IPS DF 6.9 (cell line): ENCODE results near the gene UBE2L3.
"Not testable (repeated sequence)": the region's sequence is repeated elsewhere in the genome, so short reads cannot be mapped to it uniquely, and the experiment has no call there.

Source experiments
- DNase-seq: peaks from one replicate; pipeline ENCODE4 v3.0.0-alpha.2; 2013; ENCODE audit warnings: low read depth, low spot score
- H3K27ac ChIP-seq: one replicate; pipeline ENCODE4 v1.5.1; 2013; ENCODE audit warnings: low read length, control low read depth
- H3K27me3 ChIP-seq: 2 replicates; pipeline ENCODE4 v1.6.1; 2013; ENCODE audit warnings: mild to moderate bottlenecking, low read length; ENCODE audit not compliant: control insufficient read depth, insufficient read depth
- H3K36me3 ChIP-seq: 2 replicates; pipeline ENCODE4 v1.6.1; 2013; ENCODE audit warnings: low read length; ENCODE audit not compliant: control insufficient read depth, insufficient read depth
- H3K4me1 ChIP-seq: 2 replicates; pipeline ENCODE4 v1.6.1; 2013; ENCODE audit warnings: low read length; ENCODE audit not compliant: control insufficient read depth, insufficient read depth
- H3K4me3 ChIP-seq: 2 replicates; pipeline ENCODE4 v1.5.1; 2013; ENCODE audit warnings: mild to moderate bottlenecking, low read length
- H3K9me3 ChIP-seq: 2 replicates; pipeline ENCODE4 v1.6.1; 2013; ENCODE audit warnings: low read length, inconsistent platforms; ENCODE audit not compliant: control insufficient read depth, insufficient read depth
- WGBS: extraction: QIAGEN DNeasy Blood & Tissue Kit; methylation state at CpG from one replicate; pipeline ENCODE4 v1.1.7; 2013; ENCODE audit warnings: mixed read lengths, missing lambda C conversion rate; ENCODE audit not compliant: insufficient read length, insufficient coverage; 5-methylcytosine and 5-hydroxymethylcytosine counted together

The UBE2L3 gene

DNA sequence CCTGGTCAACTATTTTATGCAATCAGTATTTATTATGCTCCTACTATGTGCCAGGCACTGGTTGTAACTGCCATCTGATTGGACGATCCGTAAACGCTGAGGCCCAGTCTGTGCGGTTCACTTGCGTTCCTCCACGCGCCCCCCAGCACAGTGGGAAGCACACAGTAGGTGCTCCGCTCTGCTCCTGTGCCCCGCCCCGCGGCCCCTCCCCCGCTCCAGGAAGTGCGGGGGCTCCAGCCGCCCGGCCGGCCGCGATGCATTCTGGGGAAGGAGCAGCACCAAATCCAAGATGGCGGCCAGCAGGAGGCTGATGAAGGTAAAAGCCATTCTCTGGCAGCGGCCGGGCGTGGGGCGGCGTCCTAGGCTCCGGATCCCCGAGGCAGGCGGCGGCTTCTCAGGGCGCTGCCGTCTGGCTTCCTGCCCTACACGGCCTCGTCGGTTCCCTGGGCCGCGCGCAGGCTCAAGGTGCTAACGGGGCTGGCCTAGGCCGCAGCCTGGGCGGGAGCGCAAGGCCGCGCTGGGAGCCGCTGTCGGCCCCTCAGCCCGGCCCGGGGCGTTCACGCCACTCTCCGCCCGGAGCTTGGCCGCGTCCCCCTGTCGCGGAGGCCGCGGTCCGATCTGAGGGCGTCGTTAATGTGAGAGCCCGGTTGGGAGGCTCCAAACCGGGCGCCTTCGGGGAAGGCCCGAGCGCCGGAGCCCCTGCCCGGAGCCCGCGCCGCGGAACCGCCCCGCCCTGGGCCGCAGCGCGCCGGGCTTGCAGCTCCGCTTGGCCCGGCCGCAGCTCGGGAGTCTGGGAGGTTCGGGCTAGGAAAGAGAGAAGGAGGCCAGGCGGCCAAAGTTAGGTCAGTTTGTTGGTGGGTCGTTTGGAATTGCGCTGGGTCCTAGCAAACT, at the start of gene UBE2L3:
TSS of gene UBE2L3 (plus strand) at position 259 of the 891 bp plus-strand sequence. CDS start at position 290, 31 bp downstream.
- peak; percentile 47 for DNase-seq
- H3K4me1 ChIP-seq, result no peaks in the 10 kb centered on the region
- WGBS, result no CpG with 5 or more reads among the region's 85 CpGs

DNA sequence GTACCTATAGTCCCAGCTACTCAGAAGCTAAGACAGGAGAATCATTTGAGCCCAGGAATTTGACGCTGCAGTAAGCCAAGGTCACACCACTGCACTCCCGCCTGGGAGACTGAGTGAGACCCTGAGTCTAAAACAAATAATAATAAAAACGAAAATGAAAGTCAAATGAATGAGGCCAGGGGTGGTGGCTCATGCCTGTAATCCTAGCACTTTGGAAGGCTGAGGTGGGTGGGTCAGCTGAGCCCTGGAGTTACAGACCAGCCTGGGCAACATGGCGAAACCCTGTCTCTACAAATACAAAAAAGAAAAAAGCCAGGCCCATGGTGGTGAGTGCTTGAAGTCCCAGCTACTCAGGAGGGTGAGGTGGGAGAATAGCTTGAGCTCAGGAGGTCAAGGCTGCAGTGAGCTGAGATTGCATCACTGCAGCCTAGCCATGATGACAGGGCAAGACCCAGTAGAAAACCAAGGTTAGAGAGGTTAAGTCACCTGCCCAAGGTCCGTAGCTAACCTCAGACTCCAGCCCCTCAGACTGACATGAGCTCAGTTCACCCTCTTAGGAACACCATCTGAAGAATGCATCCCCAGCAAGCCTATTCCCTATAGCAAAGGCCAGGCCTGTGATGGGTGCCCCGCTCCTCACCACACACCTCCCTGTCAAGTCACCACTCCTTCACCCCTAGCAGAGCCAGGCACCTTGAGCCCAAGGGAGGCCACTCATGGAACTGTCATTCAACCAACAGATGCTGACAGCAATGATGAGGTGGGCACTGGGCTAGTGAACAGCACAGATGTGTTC, 40.6 kb upstream of the UBE2L3 start:
- not testable (repeated sequence) for H3K9me3 ChIP-seq, H3K4me1 ChIP-seq, H3K27me3 ChIP-seq, H3K36me3 ChIP-seq, H3K27ac ChIP-seq, DNase-seq, H3K4me3 ChIP-seq
- no CpG with 5 or more reads among the region's 6 CpGs for WGBS

More for the DNA sequence above, at the start of gene UBE2L3:
- H3K27me3 ChIP-seq, result no peaks in the 10 kb centered on the region
- H3K36me3 ChIP-seq, result peaks cover 4% of the 10 kb centered on the region; the same call in 1 of the 2 replicates
- no peak within 1 kb of the TSS for H3K27ac ChIP-seq
- peak within 1 kb of the TSS; percentile 100 for H3K4me3 ChIP-seq
- no peaks in the 10 kb centered on the region for H3K9me3 ChIP-seq

DNA sequence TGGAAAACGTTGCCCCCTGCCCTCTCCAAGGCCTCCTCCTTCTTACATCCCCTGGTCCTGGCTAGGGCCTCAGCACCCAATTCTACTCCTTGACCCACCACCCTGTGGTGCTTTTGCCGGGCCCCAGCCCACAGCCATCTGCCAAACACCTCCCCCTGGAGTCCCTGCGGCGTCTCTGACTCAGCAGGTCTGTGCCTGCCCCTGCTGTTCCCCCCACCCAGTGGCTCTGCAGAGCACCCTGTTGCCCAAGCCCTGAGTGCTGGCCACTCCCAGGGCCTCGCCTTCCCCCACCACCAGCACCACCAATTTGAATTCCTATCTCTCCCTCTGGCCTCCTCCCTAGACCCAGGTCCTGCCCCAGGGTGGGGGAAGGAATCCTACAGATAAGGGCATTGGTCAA, 36.0 kb upstream of the UBE2L3 start:
- H3K36me3 ChIP-seq, H3K4me3 ChIP-seq, H3K9me3 ChIP-seq, H3K27ac ChIP-seq, H3K4me1 ChIP-seq, DNase-seq, H3K27me3 ChIP-seq: not testable (repeated sequence)
- no CpG with 5 or more reads among the region's 5 CpGs for whole genome bisulfite sequencing

DNA sequence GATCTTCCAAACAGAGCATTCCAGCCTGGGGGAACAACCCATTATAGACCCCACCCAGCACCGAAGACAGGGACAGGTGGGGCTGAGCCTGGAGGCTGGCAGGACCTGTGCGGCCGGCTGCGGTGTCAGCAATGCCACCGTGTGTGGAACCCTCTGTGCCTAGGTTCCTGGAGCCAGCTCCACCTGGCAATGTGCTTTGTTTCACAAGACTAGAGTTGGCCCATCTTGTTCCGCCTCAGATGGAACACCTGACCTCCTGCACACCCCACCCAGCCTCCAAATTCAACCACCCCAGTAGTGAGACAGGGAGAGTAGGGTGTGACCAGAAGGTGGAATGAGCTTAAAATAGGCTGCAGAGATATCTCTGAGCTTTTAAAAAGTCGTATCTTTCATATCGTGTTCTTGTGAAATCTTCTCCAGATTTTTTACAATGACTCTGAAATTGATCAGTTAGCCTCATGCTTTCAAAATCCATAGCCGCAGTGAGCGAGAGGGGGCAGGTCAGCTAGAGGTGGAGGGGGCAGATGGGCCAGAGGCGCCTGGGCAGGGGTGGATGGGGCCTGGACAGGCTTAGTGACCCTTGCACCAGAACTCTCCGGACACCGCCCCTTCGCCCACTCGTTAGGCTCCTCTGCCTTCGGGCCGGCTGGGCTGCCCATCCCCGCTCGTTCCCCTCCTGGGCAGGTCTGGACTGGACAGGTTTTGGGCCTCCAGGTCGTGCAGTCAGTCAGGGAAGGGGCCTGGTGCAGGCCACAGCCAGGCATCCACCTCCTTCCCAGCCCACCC, 34.5 kb upstream of the UBE2L3 start:
- H3K9me3 ChIP-seq, result not testable (repeated sequence)
- WGBS, result no CpG with 5 or more reads among the region's 20 CpGs

DNA sequence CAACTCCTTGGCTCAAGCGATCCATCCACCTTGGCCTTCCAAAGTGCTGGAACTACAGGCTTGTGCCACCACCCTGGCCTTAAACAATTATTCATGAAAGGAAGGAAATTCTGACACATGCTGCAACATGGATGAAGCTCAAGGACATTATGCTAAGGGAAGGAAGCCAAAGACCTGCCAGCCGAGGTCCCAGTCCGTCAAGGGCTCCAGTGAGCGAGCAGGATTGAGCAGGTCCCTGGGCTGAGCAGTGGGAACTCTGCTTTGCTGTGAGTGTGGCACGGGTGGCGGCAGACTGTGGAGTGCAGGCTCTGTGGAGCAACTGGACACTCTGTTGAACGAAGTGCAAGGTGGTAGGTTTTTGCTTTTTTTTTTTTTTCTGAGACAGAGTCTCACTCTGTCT, 27.7 kb upstream of the UBE2L3 start:
- no CpG with 5 or more reads among the region's 7 CpGs for WGBS
- not testable (repeated sequence) for H3K4me3 ChIP-seq, H3K36me3 ChIP-seq, H3K9me3 ChIP-seq, H3K27ac ChIP-seq, H3K4me1 ChIP-seq, DNase-seq, H3K27me3 ChIP-seq

More for the DNA sequence above, 34.5 kb upstream of the UBE2L3 start:
- H3K27me3 ChIP-seq, H3K27ac ChIP-seq, H3K36me3 ChIP-seq, H3K4me1 ChIP-seq, DNase-seq, H3K4me3 ChIP-seq: not testable (repeated sequence)

DNA sequence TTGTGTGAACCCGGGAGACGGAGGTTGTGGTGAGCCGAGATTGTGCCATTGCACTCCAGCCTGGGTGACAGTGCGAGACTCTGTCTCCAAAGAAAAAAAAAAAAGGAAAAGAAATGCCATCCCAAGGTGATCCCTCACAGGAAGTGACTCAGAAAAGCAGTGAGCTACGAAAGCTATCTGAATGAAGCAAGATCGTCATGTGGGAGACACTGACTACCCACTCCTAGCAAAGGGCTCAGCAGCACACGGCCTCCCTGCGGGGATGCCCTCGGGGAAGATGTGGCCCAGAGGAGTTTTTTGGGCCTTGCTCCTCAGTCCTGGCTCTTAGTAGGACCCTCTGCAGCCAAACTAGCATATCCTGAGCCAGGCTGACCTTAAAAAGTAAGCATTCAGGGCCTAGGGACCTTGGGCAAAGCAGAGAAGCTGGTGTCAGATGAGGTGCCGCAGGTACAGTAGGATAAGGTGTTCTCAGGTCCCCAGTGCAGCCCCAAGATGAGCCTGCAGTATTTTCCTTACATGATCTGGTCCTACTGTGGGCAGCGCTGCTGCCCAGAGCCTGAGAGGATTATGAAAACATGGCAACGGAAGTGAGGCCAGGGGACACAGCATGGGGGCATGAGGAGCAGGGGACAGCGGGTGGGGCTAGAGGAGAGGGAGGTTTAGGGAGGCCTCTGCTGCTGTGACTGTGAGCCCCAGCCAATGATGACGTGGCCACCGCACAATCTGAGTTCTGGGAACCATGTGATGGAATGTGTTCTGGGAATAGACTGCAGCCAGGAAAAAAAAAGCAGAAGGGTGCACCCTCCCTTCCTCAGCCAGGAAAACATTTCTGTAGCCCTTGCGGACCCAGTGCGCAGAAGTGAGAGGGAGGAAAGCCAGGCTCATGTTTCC, 22.8 kb upstream of the UBE2L3 start:
- H3K27me3 ChIP-seq, H3K27ac ChIP-seq, DNase-seq, H3K9me3 ChIP-seq, H3K36me3 ChIP-seq, H3K4me3 ChIP-seq, H3K4me1 ChIP-seq: not testable (repeated sequence)
- no CpG with 5 or more reads among the region's 17 CpGs for WGBS

DNA sequence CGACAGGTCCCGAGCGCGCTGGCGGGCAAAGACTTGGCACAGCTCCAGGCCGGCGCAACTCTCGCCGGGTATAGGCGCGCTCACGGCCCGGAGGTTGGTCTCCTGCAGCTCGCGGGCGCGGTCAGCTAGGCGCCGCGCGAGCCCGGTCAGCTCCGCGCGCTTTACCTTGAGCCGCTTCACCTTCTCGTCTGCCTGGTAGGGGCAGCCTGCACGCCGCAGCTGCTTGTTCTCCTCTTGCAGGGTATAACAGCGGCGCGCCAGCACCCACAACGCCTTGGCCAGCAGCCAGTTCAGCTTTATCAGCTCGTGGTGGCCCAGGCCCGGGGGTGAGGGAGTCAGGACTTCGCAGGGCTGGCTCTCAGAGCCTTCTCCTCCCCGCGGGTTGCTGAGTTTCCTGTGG, 18.0 kb upstream of the UBE2L3 start:
- not testable (repeated sequence) for H3K27ac ChIP-seq, H3K4me1 ChIP-seq, H3K4me3 ChIP-seq, DNase-seq, H3K9me3 ChIP-seq, H3K27me3 ChIP-seq, H3K36me3 ChIP-seq
- WGBS, result no CpG with 5 or more reads among the region's 38 CpGs

DNA sequence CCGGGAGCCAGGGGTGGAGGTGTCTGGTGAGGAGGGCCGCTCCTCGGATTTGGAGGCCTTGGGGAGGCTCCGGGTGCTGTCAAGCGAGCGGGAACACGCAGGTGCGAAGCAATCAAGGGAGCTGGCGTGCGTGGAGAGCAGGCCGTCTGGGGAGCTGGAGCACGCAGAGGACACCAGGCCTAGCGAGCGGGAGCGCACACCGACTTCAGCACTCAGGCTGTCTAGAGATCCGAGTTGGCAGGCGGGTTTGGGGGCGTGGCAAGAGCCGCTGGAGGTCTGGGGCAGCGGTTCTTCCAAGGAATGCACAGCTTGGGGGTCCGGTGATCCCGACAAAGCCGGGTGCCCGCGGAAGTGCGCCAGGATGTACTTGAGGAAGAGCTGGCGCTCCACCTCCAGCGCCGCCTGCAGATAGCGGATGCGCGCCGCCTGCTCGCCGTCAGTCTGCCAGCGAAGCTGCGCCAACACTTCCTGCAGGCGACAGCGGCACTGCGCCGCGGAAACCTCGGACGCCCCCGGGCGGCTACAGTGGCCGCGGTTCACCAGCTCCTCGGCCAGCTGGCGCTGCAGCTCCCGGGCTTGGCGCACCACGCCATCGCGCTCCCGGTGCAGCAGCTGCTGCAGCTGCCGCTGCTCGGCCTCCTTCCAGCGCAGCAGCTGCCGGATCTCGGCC, 17.4 kb upstream of the UBE2L3 start:
- WGBS, result no CpG with 5 or more reads among the region's 62 CpGs
- not testable (repeated sequence) for H3K4me3 ChIP-seq, H3K4me1 ChIP-seq, H3K36me3 ChIP-seq, H3K27me3 ChIP-seq, H3K9me3 ChIP-seq, H3K27ac ChIP-seq, DNase-seq

DNA sequence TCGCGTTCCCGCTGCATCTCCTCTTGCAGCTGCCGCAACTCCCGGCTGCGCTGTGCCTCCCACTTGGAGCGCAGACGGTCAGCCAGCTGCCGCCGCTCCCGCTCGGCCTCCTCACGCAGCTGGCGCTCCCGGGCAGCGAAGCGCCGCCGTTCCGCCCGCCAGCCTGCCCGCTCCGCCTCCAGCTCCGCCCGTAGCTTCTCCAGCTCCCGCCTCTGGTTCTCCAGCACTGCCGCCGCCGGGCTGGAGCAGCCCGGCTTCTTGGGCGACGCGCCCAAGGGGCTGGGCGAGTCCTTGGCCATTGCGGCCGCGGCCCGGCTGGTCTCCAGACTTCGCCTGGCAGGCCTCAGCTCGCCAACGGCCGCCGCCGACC, 16.9 kb upstream of the UBE2L3 start:
- H3K4me1 ChIP-seq, H3K4me3 ChIP-seq, H3K9me3 ChIP-seq, H3K27me3 ChIP-seq, DNase-seq, H3K36me3 ChIP-seq, H3K27ac ChIP-seq: not testable (repeated sequence)
- WGBS, result no CpG with 5 or more reads among the region's 44 CpGs
